OCI-LY1 (cell line): ENCODE data around the gene IL20RA.

Source experiments
- CTCF ChIP-seq: fragments of 200-600 bp; sonication (generic), shearing (Covaris generic); IDR thresholded peaks from 2 replicates; pipeline ENCODE4 v1.5.1; 2017; ENCODE audit warnings: mild to moderate bottlenecking, antibody characterized with exemption, low read length, moderate library complexity, mixed read lengths
- EZH2 ChIP-seq: fragments of 200-600 bp; sonication (generic), shearing (Covaris generic); IDR thresholded peaks from 2 replicates; pipeline ENCODE4 v1.8.0; 2017; ENCODE audit warnings: borderline replicate concordance, mixed run types, mild to moderate bottlenecking, antibody characterized with exemption, low read length, moderate library complexity, mixed read lengths

GRCh38 chr6:137080711-137081110 lies 35.9 kb upstream of the IL20RA start:
- TF ChIP-seq CTCF (no peak), EZH2 (no peak)
